ENCODE results near the gene METTL16. TPM values are rescaled to one million over a fixed set of nuclear protein-coding genes. Genes with fewer than 3 reads are reported as not detected.

Gene METTL16
- total RNA-seq, 1 donor from 2014 or later = 44.9 TPM

DNA sequence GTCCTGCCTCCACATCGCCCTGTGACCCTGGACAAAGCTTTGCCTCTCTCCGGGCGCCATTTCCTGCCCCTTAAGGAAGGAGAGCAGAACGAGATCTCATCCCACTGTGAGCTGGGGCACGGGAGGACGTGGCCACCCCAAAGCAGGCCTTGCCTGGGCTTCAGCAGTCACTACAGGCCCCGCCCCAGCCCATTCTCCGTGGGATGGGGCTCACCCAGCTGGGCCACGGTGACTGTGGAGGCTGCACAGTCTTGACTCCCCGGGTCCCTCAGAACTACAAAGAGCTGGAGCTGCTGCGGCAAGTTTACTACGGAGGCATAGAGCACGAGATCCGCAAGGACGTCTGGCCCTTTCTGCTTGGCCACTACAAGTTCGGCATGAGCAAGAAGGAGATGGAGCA is 139.0 kb downstream of the METTL16 start:
- Mint-ChIP-seq H3K36me3 (ENCODE audit: low read depth) (no peaks in the 10 kb centered on the region), H3K4me3 (no peak overlapping the region)

DNA sequence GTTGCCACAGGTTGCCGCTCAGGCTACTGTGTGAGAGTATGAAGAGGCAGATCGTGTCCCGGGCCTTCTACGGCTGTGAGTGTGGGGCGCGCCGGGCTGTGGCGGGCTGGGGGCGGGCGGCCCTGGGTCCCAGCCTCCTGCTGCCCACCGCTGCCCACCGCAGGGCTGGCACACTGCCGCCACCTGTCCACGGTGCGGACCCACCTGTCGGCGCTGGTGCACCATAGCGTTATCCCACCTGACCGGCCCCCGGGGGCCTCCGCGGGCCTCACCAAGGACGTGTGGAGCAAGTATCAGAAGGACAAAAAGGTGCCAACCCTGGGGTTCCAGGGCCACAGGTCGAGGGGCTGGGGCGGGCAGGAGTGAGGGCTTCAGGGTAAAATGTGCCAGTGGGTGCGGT is 139.5 kb downstream of the METTL16 start:
- no peak overlapping the region for H3K27ac Mint-ChIP-seq (ENCODE audit: unreplicated experiment)
- no peaks in the 10 kb centered on the region for H3K36me3 Mint-ChIP-seq (ENCODE audit: low read depth)
- H3K4me1 Mint-ChIP-seq = peaks cover 16% of the 10 kb centered on the region
- no peaks in the 10 kb centered on the region for H3K27me3 Mint-ChIP-seq (ENCODE audit: low read depth)
- H3K4me3 Mint-ChIP-seq = no peak overlapping the region
- DNase-seq (ENCODE audit: low read depth, low spot score) = no peak
- TF ChIP-seq, protein P1, sequence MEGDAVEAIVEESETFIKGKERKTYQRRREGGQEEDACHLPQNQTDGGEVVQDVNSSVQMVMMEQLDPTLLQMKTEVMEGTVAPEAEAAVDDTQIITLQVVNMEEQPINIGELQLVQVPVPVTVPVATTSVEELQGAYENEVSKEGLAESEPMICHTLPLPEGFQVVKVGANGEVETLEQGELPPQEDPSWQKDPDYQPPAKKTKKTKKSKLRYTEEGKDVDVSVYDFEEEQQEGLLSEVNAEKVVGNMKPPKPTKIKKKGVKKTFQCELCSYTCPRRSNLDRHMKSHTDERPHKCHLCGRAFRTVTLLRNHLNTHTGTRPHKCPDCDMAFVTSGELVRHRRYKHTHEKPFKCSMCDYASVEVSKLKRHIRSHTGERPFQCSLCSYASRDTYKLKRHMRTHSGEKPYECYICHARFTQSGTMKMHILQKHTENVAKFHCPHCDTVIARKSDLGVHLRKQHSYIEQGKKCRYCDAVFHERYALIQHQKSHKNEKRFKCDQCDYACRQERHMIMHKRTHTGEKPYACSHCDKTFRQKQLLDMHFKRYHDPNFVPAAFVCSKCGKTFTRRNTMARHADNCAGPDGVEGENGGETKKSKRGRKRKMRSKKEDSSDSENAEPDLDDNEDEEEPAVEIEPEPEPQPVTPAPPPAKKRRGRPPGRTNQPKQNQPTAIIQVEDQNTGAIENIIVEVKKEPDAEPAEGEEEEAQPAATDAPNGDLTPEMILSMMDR (conservative IDR thresholded peaks at IDR 0.05) = no peak
- no peaks in the 10 kb centered on the region for H3K9me3 Mint-ChIP-seq

More for the DNA sequence above, 139.0 kb downstream of the METTL16 start:
- Mint-ChIP-seq H3K4me1 (peaks cover 16% of the 10 kb centered on the region), H3K27me3 (ENCODE audit: low read depth) (no peaks in the 10 kb centered on the region), H3K9me3 (no peaks in the 10 kb centered on the region), H3K27ac (ENCODE audit: unreplicated experiment) (peak overlapping the region; percentile 19)
- DNase-seq (ENCODE audit: low read depth, low spot score) = no peak
- TF ChIP-seq, protein P1 (conservative IDR thresholded peaks at IDR 0.05) = no peak

DNA sequence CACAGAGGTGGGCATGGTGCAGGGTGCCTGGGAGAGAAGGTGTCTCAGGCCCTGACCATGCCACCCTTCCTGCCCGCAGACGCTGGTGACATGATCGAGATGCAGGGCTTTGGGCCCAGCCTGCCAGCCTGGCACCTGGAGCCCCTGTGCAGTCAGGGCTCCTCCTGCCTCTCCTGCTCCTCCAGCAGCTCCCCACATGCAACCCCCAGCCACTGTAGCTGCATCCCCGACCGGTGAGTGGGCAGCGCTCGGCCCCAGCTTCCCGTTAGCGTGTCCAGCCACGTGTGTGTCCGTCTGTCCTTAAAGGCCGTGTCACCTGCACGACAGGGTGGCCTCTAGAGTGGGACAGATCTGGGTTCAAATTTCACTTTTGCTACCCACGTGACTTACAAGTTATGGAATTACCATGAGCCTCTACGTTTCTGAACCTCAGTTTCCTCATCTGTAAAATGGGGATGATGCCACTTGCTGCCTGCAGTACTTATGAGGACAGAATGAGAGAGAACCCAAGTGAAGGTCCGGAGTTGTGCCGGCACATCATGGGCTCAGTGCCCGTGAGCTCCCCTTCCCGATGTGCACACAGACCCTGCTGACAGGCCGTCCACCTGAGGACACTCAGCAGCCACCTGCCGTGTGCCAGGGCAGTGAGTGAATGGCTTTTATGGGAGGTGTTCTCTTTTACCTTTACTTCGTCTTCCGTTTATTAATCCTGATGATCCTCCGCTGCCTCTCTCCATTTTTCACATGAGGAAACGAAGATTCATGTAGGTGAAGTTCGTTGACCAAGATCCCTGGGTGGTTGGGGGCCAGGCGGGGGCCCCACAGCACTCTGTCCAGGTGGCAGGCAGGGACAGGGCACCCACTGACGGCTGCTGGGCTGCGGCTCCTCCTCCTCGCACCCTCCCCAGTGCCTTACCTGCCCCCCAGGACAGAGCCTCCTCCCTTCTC is 140.2 kb downstream of the METTL16 start:
- no peak overlapping the region for H3K27ac Mint-ChIP-seq (ENCODE audit: unreplicated experiment)
- no peaks in the 10 kb centered on the region for H3K27me3 Mint-ChIP-seq (ENCODE audit: low read depth)
- H3K36me3 Mint-ChIP-seq (ENCODE audit: low read depth) = no peaks in the 10 kb centered on the region
- TF ChIP-seq, protein P1 (conservative IDR thresholded peaks at IDR 0.05) = no peak
- no peak for DNase-seq (ENCODE audit: low read depth, low spot score)
- no peaks in the 10 kb centered on the region for H3K9me3 Mint-ChIP-seq
- no peak overlapping the region for H3K4me3 Mint-ChIP-seq
- H3K4me1 Mint-ChIP-seq = peaks cover 20% of the 10 kb centered on the region

DNA sequence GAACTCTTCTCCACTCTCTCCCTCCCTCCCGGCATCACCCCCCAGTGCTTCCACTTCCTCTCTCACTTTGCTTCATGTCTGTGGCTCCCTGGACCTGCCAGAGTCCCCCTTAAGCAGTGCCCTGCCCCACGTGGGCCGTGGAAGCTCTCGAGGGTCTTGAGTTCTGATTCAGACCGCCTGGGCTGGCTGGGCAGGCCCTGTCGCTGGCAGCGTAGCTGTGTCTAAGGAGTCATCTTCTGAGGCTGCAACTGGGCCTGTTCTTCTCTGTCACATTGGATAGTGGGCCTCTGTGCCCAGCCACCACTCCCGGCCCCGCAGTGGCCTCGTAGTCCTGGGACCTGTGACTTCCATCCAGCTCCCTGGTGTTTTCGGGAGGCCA is 141.5 kb downstream of the METTL16 start:
- H3K27ac Mint-ChIP-seq (ENCODE audit: unreplicated experiment) = peak overlapping the region; percentile 81
- H3K4me1 Mint-ChIP-seq = peaks cover 19% of the 10 kb centered on the region
- no peaks in the 10 kb centered on the region for H3K27me3 Mint-ChIP-seq (ENCODE audit: low read depth)
- no peaks in the 10 kb centered on the region for H3K9me3 Mint-ChIP-seq
- TF ChIP-seq, protein P1 (conservative IDR thresholded peaks at IDR 0.05) = no peak
- DNase-seq (ENCODE audit: low read depth, low spot score) = no peak
- H3K4me3 Mint-ChIP-seq = no peak overlapping the region
- H3K36me3 Mint-ChIP-seq (ENCODE audit: low read depth) = no peaks in the 10 kb centered on the region

DNA sequence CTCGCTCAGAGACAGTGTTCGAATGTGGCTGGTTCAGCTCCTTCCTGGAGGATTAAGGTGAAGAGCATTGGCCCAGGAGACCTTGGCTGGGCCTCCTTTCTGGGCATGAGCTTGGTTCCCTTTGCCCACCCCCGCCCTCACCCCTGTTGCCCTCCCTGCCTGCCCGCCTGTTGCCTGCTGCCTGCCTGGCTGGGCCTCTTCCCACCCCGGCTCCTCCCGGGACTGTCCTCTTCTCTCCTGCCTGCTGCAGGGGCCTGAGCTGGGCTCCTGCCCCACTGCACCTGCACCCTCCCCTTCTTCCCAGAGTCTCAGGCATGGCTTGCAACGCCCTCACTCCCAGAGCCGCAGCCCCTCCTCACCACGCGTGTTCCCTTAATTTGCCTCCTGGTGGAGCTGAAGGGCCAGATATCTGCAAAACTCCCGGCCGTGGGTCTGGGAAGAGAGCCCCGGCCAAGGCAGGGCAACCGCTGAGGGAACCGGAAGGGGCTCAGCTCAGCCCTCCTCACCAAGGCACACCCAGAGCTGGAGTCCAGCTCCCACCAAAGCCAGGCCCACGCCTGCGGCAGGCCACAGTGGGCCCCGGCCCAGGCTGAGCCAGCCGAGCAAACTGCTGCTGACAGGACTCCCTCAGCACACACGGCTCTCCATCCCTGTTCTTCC is 142.0 kb downstream of the METTL16 start:
- no peak for DNase-seq (ENCODE audit: low read depth, low spot score)

More for the DNA sequence above, 142.0 kb downstream of the METTL16 start:
- Mint-ChIP-seq H3K9me3 (no peaks in the 10 kb centered on the region), H3K36me3 (ENCODE audit: low read depth) (no peaks in the 10 kb centered on the region), H3K4me1 (peaks cover 14% of the 10 kb centered on the region), H3K27me3 (ENCODE audit: low read depth) (no peaks in the 10 kb centered on the region), H3K27ac (ENCODE audit: unreplicated experiment) (peak overlapping the region; percentile 81), H3K4me3 (no peak overlapping the region)
- TF ChIP-seq, protein P1 (conservative IDR thresholded peaks at IDR 0.05) = no peak

Measured in neural crest cell (in vitro differentiated cells).